Activated CD8-positive, alpha-beta memory T cell treated with anti-CD3 and anti-CD28 coated beads, Interleukin-2, amount 10 ng/mL, durations not matched to agents 7 days and 5 days (primary cell): ENCODE data around the gene GPC6. TPM values are rescaled to one million over a fixed set of nuclear protein-coding genes. Genes with fewer than 3 reads are reported as not detected.

ENCODE experiments used
- ATAC-seq: fragments of 150-1000 bp; cut with Tn5 transposase; one replicate; pipeline ENCODE4 v1.10.0; 2021; ENCODE audit warnings: moderate library complexity
- CTCF ChIA-PET: fragments of 350-600 bp; sonication (Branson Sonifier 250); formaldehyde crosslinking; loops from one replicate; lab custom pipeline; 2021; ENCODE audit warnings: antibody characterized with exemption; lab: Charles Lee
- DNase-seq: peaks from one replicate; pipeline ENCODE4 v3.0.0-alpha.2; 2020
- H3K27ac Mint-ChIP-seq: one replicate; pipeline ENCODE4 v1.8.0; 2021; ENCODE audit warnings: mild to moderate bottlenecking, mixed read lengths
- H3K27me3 Mint-ChIP-seq: one replicate; pipeline ENCODE4 v1.8.0; 2021; ENCODE audit warnings: mixed read lengths
- H3K36me3 Mint-ChIP-seq: one replicate; pipeline ENCODE4 v1.8.0; 2021; ENCODE audit warnings: mild to moderate bottlenecking, mixed read lengths
- H3K4me1 Mint-ChIP-seq: one replicate; pipeline ENCODE4 v1.8.0; 2021; ENCODE audit warnings: mixed read lengths
- H3K4me3 Mint-ChIP-seq: one replicate; pipeline ENCODE4 v1.8.0; 2021; ENCODE audit warnings: mild to moderate bottlenecking, moderate library complexity, mixed read lengths
- H3K9me3 Mint-ChIP-seq: one replicate; pipeline ENCODE4 v1.8.0; 2022; ENCODE audit warnings: low read depth, mixed read lengths
- total RNA-seq, 2 experiments: library from RNA; stranded (reverse); gene quantifications; one replicate each; pipeline ENCODE4 v1.2.3, GENCODE V29; 2021

The GPC6 gene
- total RNA-seq, 2 experiments from 2014 or later: not detected

DNA sequence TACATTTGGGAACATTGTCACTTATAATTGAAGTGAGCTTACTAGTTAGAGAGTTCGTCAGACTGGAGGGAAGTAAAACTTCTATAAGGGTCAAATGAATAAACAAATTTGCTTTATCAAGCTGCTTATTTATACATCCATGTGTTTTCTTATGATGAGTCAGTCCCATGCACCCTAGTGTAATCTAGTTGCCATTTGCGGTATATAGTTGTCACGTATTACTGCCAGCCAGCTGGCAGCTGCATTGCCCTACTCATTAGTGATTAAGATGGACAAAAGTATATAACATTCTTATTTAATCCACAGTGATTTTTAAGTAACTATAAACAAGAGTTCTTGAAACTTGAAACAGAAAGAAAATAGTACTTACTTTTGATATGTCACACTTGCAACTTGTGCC is 182.4 kb downstream of the GPC6 start:
- H3K9me3 Mint-ChIP-seq: no peaks in the 10 kb centered on the region
- CTCF ChIA-PET: no interaction called here
- ATAC-seq (no peak), DNase-seq (no peak)
- H3K27ac Mint-ChIP-seq: no peak overlapping the region
- no peaks in the 10 kb centered on the region for H3K36me3 Mint-ChIP-seq
- H3K4me1 Mint-ChIP-seq: no peaks in the 10 kb centered on the region
- no peak overlapping the region for H3K4me3 Mint-ChIP-seq
- H3K27me3 Mint-ChIP-seq: no peaks in the 10 kb centered on the region

DNA sequence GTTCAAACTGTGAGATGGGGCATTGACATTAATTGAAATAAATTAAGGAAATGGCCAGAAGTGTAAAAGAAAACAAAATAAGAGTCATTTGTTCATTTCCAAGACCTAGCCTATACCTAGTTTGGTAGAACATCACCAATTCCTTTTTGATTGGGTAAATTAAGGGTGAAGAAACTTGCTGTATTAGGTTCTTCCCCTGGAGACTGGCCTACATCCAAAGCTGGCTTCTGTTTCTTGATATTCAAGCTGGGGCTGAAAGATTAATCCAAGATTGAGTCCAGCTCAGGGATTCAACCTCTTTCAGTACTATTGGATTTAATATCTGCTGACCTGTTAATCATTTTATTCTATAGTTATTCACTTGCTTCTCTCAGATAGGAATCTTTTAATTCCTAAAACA is 183.2 kb downstream of the GPC6 start:
- Mint-ChIP-seq H3K4me3 (no peak overlapping the region), H3K9me3 (no peaks in the 10 kb centered on the region), H3K36me3 (no peaks in the 10 kb centered on the region), H3K4me1 (no peaks in the 10 kb centered on the region), H3K27ac (no peak overlapping the region), H3K27me3 (no peaks in the 10 kb centered on the region)
- ATAC-seq: no peak
- no peak for DNase-seq
- CTCF ChIA-PET: interaction anchor here (0.6 kb wide), 1 partner anchor 607 kb away, joined by 3 read pairs; no protein-coding TSS in a partner anchor

DNA sequence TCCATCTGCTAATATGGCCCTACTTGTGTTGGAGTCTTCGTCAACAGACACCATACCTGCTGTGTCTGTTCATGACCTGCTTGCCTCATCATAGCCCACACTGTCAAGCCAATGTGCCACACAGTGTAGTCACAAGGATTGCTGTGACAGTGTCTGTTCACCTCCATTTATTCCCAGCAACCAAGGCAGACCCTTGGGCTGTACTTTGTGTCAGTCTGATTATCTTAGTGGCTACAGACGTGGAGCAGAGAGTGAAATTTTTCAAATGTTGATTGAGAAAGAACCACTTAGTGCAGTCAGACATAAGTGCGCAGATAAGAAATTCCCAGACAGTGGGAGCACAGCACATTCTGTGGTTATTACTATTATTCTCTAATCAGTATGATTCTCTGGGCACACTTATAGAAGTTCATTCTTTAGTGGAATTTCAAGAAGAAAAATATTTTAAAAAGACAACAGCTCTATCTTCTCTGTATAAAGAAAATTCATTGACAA is 184.6 kb downstream of the GPC6 start:
- Mint-ChIP-seq H3K4me3 (no peak overlapping the region), H3K9me3 (no peaks in the 10 kb centered on the region), H3K27ac (no peak overlapping the region), H3K36me3 (no peaks in the 10 kb centered on the region), H3K4me1 (no peaks in the 10 kb centered on the region), H3K27me3 (no peaks in the 10 kb centered on the region)
- ATAC-seq (no peak), DNase-seq (no peak)
- CTCF ChIA-PET: no interaction called here

DNA sequence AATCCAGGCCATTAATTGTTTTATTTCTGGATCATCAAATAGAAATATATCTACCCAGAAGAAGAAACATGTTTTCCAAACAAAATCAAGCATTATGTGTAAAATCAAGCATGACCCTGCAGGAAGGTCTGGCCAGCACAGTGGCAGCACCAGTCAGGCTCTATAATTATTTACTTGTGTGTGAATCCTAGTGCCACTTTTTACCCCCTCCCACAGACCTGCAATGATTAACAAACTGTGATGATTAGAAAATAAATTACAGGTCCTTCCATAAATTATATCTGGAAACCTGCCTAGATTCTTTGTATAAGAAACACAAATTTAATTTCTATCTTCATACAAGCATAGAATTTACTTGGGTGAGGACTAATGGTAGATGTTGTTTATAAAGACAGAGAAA is 186.1 kb downstream of the GPC6 start:
- CTCF ChIA-PET: no interaction called here
- H3K36me3 Mint-ChIP-seq: no peaks in the 10 kb centered on the region
- H3K4me1 Mint-ChIP-seq: no peaks in the 10 kb centered on the region
- no peaks in the 10 kb centered on the region for H3K9me3 Mint-ChIP-seq
- no peak overlapping the region for H3K4me3 Mint-ChIP-seq
- DNase-seq: no peak
- no peak for ATAC-seq
- no peaks in the 10 kb centered on the region for H3K27me3 Mint-ChIP-seq
- H3K27ac Mint-ChIP-seq: no peak overlapping the region

DNA sequence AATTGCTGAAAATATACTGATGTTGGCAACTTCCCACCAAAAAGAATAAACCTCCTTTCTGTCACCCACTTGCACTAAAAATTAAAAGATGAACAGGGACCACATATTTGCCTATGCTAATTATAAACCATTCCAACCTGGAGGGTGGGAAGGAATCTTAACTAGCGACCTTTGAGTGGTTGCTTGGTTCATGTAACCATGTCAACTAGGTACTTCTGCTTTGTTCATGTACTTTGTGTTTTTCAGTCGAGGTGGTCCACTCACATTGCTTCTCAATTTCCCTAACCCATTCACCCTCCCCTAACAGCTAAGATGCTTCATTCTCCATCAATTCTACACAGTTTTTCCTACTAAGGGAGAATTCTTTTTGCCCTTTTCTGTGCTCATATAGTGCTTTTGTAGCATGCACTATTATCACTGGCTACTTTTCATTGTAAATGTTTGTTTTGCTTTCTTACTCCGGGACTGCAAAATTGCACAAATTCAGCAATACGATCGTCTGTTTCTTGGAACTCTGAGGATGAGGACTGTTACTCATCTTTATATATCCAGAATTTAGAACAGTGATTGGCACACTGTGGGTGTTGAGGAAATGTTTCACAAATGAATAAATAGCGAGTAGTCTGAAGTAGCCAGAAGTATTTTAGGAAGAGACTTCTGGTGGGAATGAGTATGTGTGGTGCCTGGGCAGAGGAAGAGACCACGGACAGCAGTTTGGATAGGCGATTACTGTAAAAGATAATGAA is 187.5 kb downstream of the GPC6 start:
- Mint-ChIP-seq H3K4me1 (no peaks in the 10 kb centered on the region), H3K4me3 (no peak overlapping the region), H3K36me3 (no peaks in the 10 kb centered on the region), H3K27ac (no peak overlapping the region), H3K27me3 (no peaks in the 10 kb centered on the region), H3K9me3 (no peaks in the 10 kb centered on the region)
- ATAC-seq: no peak
- DNase-seq: no peak
- CTCF ChIA-PET: no interaction called here

DNA sequence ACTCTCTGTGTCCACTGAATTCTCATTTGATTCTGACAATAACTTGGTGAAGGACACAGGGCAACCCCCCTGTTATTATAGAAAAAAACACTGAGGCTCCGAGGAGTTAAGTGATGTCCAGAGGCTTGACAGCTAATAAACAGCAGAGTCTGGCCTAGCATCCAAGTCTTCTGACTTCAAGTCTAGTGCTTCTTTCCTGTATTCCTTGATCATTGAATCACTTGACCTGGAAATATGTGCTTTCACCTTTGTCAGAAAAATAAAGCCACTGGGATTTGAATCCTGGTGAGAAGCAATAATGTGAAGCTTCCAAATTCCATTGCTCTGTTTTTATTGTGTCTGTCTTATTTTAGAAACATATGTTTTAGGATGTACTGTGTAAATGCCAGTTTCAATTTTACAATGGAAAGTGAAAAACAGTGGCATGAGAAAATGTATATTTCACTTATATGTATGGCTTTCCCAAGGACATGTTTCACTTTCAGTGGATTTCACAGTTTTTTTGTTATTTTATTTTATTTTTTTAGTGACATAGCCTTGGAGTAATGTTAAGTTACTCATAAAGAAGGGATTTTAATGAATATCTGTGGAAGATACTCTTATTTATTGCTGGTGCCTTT is 190.2 kb downstream of the GPC6 start:
- Mint-ChIP-seq H3K4me3 (no peak overlapping the region), H3K27ac (no peak overlapping the region), H3K9me3 (no peaks in the 10 kb centered on the region), H3K27me3 (no peaks in the 10 kb centered on the region), H3K36me3 (no peaks in the 10 kb centered on the region), H3K4me1 (no peaks in the 10 kb centered on the region)
- no peak for DNase-seq
- ATAC-seq: no peak
- CTCF ChIA-PET: no interaction called here

DNA sequence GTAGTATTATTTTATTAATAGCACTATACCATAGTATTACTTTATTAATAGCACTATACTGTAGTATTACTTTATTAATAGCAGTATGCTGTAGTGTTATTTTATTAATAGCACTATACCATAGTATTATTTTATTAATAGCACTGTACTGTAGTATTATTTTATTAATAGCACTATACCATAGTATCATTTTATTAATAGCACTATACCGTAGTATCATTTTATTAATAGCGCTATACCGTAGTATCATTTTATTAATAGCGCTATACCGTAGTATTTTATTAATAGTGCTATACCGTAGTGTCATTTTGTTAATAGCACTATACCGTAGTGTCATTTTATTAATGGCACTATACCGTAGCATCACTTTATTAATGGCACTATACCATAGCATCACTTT is 191.8 kb downstream of the GPC6 start:
- no peaks in the 10 kb centered on the region for H3K36me3 Mint-ChIP-seq
- CTCF ChIA-PET: no interaction called here
- H3K27me3 Mint-ChIP-seq: no peaks in the 10 kb centered on the region
- H3K4me1 Mint-ChIP-seq: no peaks in the 10 kb centered on the region
- no peaks in the 10 kb centered on the region for H3K9me3 Mint-ChIP-seq
- no peak overlapping the region for H3K4me3 Mint-ChIP-seq
- no peak for ATAC-seq
- H3K27ac Mint-ChIP-seq: no peak overlapping the region
- no peak for DNase-seq

DNA sequence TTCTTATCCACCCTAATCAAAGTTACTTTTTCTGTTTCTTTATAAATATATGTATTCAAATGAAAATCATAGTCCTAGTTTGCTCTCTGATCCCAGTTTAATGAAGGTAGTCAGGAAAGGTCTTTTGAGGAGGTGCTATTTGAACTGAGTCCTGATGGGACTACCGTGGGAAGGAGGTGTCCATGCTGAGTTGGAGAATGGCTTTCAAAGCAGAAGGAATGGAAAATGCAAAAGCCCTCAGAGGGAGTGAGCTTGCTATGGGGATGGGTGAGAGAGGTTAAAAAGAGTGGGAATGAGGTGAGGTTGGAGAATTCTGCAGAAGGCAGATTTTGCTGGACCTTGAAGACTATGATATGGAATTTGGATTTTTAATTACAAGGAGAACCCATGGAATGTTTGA is 193.6 kb downstream of the GPC6 start:
- ATAC-seq (no peak), DNase-seq (no peak)
- Mint-ChIP-seq H3K27ac (no peak overlapping the region), H3K27me3 (no peaks in the 10 kb centered on the region), H3K9me3 (no peaks in the 10 kb centered on the region), H3K4me1 (no peaks in the 10 kb centered on the region), H3K4me3 (no peak overlapping the region), H3K36me3 (no peaks in the 10 kb centered on the region)
- CTCF ChIA-PET: no interaction called here

DNA sequence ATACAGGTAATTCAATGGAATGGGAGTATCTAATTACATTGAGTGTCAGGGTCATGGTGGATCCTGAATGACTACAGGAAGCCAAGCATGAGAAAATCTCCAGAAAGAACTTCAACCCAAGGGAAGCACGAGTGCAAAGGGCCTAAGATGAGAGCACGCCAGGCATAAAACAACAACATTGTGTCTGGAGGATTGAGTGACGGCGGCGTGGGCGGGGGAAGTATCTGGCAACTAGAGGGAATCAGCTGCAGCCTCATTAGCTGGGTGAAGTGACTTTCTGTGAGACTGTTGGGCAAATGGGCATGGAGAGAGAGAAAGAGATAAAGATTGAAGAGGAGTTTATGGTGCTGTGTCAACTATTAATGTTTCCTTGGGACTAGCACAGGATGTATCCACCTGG is 194.3 kb downstream of the GPC6 start:
- Mint-ChIP-seq H3K4me3 (no peak overlapping the region), H3K27ac (no peak overlapping the region), H3K36me3 (no peaks in the 10 kb centered on the region), H3K4me1 (no peaks in the 10 kb centered on the region), H3K9me3 (no peaks in the 10 kb centered on the region), H3K27me3 (no peaks in the 10 kb centered on the region)
- CTCF ChIA-PET: no interaction called here
- ATAC-seq: no peak
- no peak for DNase-seq

DNA sequence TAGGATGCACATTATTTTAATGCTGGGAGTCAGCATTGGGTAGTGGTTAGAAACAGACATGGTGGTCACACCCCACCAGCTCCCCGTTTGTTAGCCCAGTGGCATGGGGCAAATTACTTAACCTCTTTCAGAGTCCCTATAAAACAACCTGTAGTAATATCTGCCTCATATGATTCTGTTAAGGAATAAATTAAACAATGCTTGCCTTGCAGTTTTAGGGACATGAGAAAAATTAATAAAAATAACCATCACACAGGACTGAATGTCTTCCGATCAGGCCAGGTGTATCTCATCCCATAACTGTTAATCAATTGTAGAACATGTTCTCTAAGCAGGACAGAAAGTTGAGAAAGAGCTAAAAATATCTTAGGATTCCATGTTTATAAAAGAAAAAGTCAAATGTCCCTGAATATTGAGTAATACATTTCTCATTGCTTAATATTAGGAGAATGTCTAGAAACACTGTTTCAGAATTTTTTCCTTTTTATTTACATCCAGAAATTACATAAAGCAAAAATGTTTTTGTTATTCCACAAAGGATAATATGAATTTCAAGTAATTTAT is 196.5 kb downstream of the GPC6 start:
- H3K4me1 Mint-ChIP-seq: no peaks in the 10 kb centered on the region
- no peak overlapping the region for H3K27ac Mint-ChIP-seq
- no peaks in the 10 kb centered on the region for H3K9me3 Mint-ChIP-seq
- DNase-seq: no peak
- H3K4me3 Mint-ChIP-seq: no peak overlapping the region
- no peaks in the 10 kb centered on the region for H3K36me3 Mint-ChIP-seq
- CTCF ChIA-PET: no interaction called here
- no peak for ATAC-seq
- no peaks in the 10 kb centered on the region for H3K27me3 Mint-ChIP-seq

DNA sequence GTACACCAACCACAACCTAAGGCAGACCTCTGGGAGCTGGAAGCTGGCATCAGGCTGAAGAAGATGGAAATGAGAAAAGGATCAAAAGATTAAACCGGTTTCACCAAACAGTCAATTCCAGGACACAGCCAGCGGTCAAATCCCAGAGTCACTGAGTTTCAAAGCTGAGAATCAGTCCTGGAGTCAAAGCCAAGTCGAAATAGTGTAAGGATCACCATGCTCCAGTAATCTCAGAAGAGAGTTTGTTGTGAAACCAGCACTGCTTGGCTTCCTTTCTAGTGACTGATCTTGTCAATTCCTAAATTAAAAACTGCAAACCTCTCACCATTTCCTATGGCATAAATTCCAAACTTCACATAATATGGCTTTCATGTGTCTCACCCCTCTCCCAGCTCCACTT is 198.8 kb downstream of the GPC6 start:
- Mint-ChIP-seq H3K4me3 (no peak overlapping the region), H3K4me1 (no peaks in the 10 kb centered on the region), H3K27me3 (no peaks in the 10 kb centered on the region), H3K36me3 (no peaks in the 10 kb centered on the region), H3K27ac (no peak overlapping the region), H3K9me3 (no peaks in the 10 kb centered on the region)
- DNase-seq: no peak
- CTCF ChIA-PET: no interaction called here
- no peak for ATAC-seq

DNA sequence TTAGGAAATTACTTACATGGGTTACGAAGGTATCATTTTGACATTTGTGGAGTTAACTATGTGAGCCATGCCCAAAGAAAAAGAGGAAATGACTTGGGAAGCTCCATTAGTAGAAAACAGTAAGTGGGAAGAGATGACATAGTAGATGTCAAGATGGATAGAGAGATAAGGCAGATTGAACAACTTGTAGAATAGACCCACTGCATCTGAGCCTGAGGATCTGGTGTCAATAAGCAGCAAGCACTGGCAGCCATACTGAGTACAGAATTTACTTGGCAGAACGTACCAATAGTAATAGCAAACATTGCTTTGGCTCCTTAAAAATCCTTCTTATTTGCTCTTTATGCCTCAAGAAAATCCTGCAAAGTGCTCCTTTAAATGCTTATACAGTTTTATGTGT is 203.8 kb downstream of the GPC6 start:
- H3K4me1 Mint-ChIP-seq: no peaks in the 10 kb centered on the region
- H3K9me3 Mint-ChIP-seq: no peaks in the 10 kb centered on the region
- no peak for DNase-seq
- ATAC-seq: no peak
- no peak overlapping the region for H3K4me3 Mint-ChIP-seq
- CTCF ChIA-PET: no interaction called here
- no peaks in the 10 kb centered on the region for H3K36me3 Mint-ChIP-seq
- no peaks in the 10 kb centered on the region for H3K27me3 Mint-ChIP-seq
- no peak overlapping the region for H3K27ac Mint-ChIP-seq

DNA sequence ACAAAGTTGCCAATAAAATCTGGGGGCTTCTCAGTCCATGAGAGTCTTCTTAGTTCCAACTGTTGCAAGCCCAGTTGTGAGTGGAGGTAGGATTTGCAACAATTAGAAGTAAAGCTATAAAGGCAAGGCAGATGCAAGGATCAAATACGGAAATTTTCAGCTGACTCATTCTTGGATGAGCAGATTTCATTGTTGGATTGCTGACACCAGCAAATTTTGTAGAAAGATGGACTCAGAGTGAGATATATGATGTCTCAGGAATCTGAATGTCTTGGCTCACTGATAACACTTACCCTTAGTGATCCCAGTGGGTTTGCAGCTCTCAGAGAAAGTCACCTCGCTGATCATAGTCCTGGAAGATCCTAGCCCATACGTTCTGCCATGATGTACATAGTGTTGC is 209.0 kb downstream of the GPC6 start:
- Mint-ChIP-seq H3K36me3 (no peaks in the 10 kb centered on the region), H3K4me1 (no peaks in the 10 kb centered on the region), H3K27me3 (no peaks in the 10 kb centered on the region), H3K4me3 (no peak overlapping the region), H3K27ac (no peak overlapping the region), H3K9me3 (no peaks in the 10 kb centered on the region)
- no peak for DNase-seq
- ATAC-seq: no peak
- CTCF ChIA-PET: no interaction called here

DNA sequence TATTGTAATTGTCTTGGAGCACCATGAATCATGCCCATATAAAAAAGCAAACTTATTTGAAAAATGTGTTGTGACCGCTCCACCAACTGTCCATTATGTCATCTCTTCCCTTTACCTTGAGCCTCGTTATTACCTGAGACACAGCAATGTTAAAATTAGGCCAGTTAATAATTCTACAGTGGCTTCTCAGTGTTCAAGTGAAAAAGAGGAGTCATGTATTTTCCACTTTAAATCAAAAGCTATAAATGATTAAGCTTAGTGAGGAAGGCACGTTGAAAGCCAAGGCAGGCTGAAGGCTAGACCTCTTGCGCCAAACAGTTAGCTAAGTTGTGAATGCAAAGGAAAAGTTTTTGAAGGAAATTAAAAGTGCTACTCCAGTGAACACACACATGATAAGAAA is 210.5 kb downstream of the GPC6 start:
- H3K27ac Mint-ChIP-seq: no peak overlapping the region
- H3K27me3 Mint-ChIP-seq: no peaks in the 10 kb centered on the region
- ATAC-seq (no peak), DNase-seq (no peak)
- H3K9me3 Mint-ChIP-seq: no peaks in the 10 kb centered on the region
- CTCF ChIA-PET: no interaction called here
- no peaks in the 10 kb centered on the region for H3K36me3 Mint-ChIP-seq
- no peak overlapping the region for H3K4me3 Mint-ChIP-seq
- no peaks in the 10 kb centered on the region for H3K4me1 Mint-ChIP-seq
